SK-N-SH treated with all-trans-retinoic acid at 6 μM for 48 hours (cell line): ENCODE results near the gene MIDN.
"Not testable (repeated sequence)": the region's sequence is repeated elsewhere in the genome, so short reads cannot be mapped to it uniquely, and the experiment has no call there.

Experiments
- ATAC-seq: fragments of 200-7000 bp; cut with Tn5 transposase; 3 replicates; pipeline ENCODE4 v1.9.1; 2020; ENCODE audit warnings: mild to moderate bottlenecking, moderate library complexity
- BACH2 ChIP-seq: fragments of 250-450 bp; sonication (Bioruptor Pico); IDR thresholded peaks from 2 replicates; pipeline ENCODE4 v1.9.0; 2021; ENCODE audit warnings: mild to moderate bottlenecking, borderline replicate concordance
- CSRNP3 ChIP-seq: fragments of 250-450 bp; sonication (Bioruptor Pico); IDR thresholded peaks from 2 replicates; pipeline ENCODE4 v1.5.1; 2021; ENCODE audit warnings: mild to moderate bottlenecking, moderate library complexity
- ESRRG ChIP-seq: fragments of 250-450 bp; sonication (Bioruptor Pico); IDR thresholded peaks from 2 replicates; pipeline ENCODE4 v1.6.1; 2021; ENCODE audit warnings: mild to moderate bottlenecking
- GLIS3 ChIP-seq: fragments of 250-450 bp; sonication (Bioruptor Pico); IDR thresholded peaks from 2 replicates; pipeline ENCODE4 v1.5.0; 2020; ENCODE audit warnings: mild to moderate bottlenecking, moderate library complexity
- ISL1 ChIP-seq: fragments of 250-450 bp; sonication (Bioruptor Pico); IDR thresholded peaks from 2 replicates; pipeline ENCODE4 v2.1.2; 2022; ENCODE audit warnings: mild to moderate bottlenecking, moderate library complexity
- OSR1 ChIP-seq: fragments of 250-450 bp; sonication (Bioruptor Pico); IDR thresholded peaks from 2 replicates; pipeline ENCODE4 v1.8.0; 2022; ENCODE audit warnings: moderate library complexity, mild to moderate bottlenecking, inconsistent platforms
- PATZ1 ChIP-seq: fragments of 250-450 bp; sonication (Bioruptor Pico); IDR thresholded peaks from 2 replicates; pipeline ENCODE4 v1.8.0; 2020; ENCODE audit warnings: mild to moderate bottlenecking, moderate library complexity, borderline replicate concordance
- POU6F1 ChIP-seq: fragments of 250-450 bp; sonication (Bioruptor Pico); IDR thresholded peaks from 2 replicates; pipeline ENCODE4 v1.8.0; 2021; ENCODE audit warnings: low read depth, mild to moderate bottlenecking, moderate library complexity, borderline replicate concordance
- TOX ChIP-seq: fragments of 250-450 bp; sonication (Bioruptor Pico); IDR thresholded peaks from 2 replicates; pipeline ENCODE4 v1.8.0; 2021; ENCODE audit warnings: mild to moderate bottlenecking, moderate library complexity, borderline replicate concordance
- TSHZ2 ChIP-seq: fragments of 250-450 bp; sonication (Bioruptor Pico); IDR thresholded peaks from 2 replicates; pipeline ENCODE4 v1.5.0; 2020; ENCODE audit warnings: mild to moderate bottlenecking, moderate library complexity
- ZC3H10 ChIP-seq: fragments of 250-450 bp; sonication (Bioruptor Pico); IDR thresholded peaks from 2 replicates; pipeline ENCODE4 v1.5.1; 2021; ENCODE audit warnings: mild to moderate bottlenecking, moderate library complexity
- ZFP3 ChIP-seq: fragments of 250-450 bp; sonication (Bioruptor Pico); IDR thresholded peaks from 2 replicates; pipeline ENCODE4 v1.5.0; 2020; ENCODE audit warnings: mild to moderate bottlenecking, moderate library complexity
- ZFP30 ChIP-seq: fragments of 450-650 bp; formaldehyde crosslinking; IDR thresholded peaks from 2 replicates; pipeline ENCODE4 v1.5.0; 2022; ENCODE audit warnings: mild to moderate bottlenecking, moderate library complexity
- ZNF565 ChIP-seq: fragments of 450-650 bp; formaldehyde crosslinking; conservative IDR thresholded peaks from 2 replicates; pipeline ENCODE4 v1.5.0; 2020; ENCODE audit warnings: low read depth, mild to moderate bottlenecking, moderate library complexity

MIDN gene

GRCh38 chr19:1244693-1245451 is 3.5 kb upstream of the MIDN start:
- ATAC-seq = no peak
- TF ChIP-seq OSR1 (CRISPR knock-in tag) = no peak
- no peak for TF ChIP-seq ZC3H10 (CRISPR knock-in tag)
- no peak for TF ChIP-seq TSHZ2 (CRISPR knock-in tag)
- no peak for TF ChIP-seq TOX (CRISPR knock-in tag)
- no peak for TF ChIP-seq ISL1 (CRISPR knock-in tag)
- TF ChIP-seq CSRNP3 (CRISPR knock-in tag) = no peak
- TF ChIP-seq ZNF565 (CRISPR knock-in tag) = no peak
- no peak for TF ChIP-seq ZFP30
- TF ChIP-seq, all 23 proteins: peak for 0

GRCh38 chr19:1245494-1246264 is 2.7 kb upstream of the MIDN start:
- no peak for ATAC-seq
- no peak for TF ChIP-seq POU6F1 (CRISPR knock-in tag)
- no peak for TF ChIP-seq ZC3H10 (CRISPR knock-in tag)

GRCh38 chr19:1246265-1247087 is 1.9 kb upstream of the MIDN start:
- not testable (repeated sequence) for ATAC-seq

GRCh38 chr19:1247748-1248138 is 640 bp upstream of the MIDN start:
- TF ChIP-seq GLIS3 (CRISPR knock-in tag) (no peak), ZFP30 (no peak), TOX (CRISPR knock-in tag) (no peak), PATZ1 (CRISPR knock-in tag) (no peak), ESRRG (CRISPR knock-in tag) (no peak), BACH2 (CRISPR knock-in tag) (no peak), ZFP3 (no peak), ISL1 (CRISPR knock-in tag) (no peak), POU6F1 (CRISPR knock-in tag) (no peak), TSHZ2 (CRISPR knock-in tag) (no peak)
- TF ChIP-seq, all 23 proteins: peak for 0
- ATAC-seq = no peak; the same call in 1 of the 3 replicates
